Right forelimb (tissue), 1 donor: ENCODE results near the gene C14orf180.
"Not testable (repeated sequence)": the region's sequence is repeated elsewhere in the genome, so short reads cannot be mapped to it uniquely, and the experiment has no call there.

Experiments
- DNase-seq: peaks from one replicate; pipeline ENCODE4 v3.0.0-alpha.2; 2018

C14orf180 gene

GRCh38 chr14:104633276-104634137 lies 53.9 kb downstream of the C14orf180 start:
- DNase-seq = no peak

DNA sequence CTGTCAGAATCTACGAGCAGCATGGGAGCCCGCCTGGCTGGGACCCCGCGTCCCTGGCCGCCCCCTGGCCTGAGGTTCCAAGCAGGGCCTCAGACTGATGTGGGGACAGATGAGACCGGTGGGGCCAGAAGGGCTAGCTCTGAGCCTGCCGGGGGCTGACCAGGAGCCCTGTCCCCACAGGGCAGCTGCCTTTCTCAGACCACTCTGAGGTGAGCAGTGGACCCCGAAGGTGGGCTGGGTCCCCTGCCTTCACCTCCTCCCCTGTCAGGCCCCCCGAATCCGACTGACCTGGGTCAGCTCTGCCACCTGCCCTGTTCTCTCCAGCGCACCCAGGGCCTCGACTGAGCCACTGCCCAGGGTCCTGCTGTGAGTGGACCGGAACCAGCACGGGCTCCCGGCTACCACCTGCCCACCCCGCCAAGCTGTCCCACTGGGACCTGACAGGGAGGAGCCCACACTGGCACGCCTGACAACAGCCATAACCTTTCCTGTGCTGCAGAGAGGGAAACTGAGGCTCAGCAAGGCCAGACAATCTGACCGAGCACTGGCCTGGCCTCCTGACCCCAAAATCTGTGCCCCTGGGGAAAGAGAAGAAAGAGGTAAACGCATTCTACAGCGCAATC lies 54.7 kb downstream of the C14orf180 start:
- no peak for DNase-seq

- DNase-seq = no peak
Observed at GRCh38 chr14:104634886-104635570, 55.5 kb downstream of the C14orf180 start.

DNA sequence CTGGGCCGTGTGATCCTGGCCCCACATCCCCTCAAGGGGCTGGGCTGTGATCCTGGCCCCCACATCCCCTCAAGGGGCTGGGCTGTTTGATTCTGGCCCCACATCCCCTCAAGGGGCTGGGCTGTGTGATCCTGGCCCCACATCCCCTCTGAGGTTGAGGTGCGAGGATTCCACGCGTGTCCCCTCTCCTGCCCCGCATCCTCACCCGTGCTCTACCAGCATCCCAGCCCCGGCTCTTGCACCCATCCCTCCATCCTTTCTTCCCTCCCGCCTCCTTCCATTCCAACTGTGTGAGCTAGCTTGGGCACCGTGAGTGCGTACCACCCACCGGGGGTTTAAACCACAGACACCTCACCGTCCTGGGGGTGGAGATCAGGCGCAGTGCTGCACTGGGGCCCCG lies 56.2 kb downstream of the C14orf180 start:
- no peak for DNase-seq

DNA sequence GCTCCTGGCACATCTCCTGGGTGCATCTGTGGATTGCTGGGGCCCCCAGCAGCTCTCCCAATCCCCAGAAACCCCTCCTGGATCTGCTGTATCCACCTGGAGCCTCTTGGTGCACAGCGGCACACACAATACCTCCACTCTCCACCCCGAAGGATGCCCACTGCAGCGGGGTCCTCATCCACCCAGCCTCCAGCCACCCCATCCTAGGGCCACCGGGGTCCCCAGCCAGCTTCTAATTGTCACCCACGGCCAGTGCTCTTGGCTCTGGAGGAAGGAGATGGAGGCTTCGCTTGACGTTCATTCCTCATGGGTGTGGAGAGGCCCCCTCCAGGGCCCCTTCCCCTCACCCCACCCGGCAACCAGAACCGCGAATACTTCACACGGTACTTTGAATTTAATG lies 56.6 kb downstream of the C14orf180 start:
- DNase-seq = no peak

DNA sequence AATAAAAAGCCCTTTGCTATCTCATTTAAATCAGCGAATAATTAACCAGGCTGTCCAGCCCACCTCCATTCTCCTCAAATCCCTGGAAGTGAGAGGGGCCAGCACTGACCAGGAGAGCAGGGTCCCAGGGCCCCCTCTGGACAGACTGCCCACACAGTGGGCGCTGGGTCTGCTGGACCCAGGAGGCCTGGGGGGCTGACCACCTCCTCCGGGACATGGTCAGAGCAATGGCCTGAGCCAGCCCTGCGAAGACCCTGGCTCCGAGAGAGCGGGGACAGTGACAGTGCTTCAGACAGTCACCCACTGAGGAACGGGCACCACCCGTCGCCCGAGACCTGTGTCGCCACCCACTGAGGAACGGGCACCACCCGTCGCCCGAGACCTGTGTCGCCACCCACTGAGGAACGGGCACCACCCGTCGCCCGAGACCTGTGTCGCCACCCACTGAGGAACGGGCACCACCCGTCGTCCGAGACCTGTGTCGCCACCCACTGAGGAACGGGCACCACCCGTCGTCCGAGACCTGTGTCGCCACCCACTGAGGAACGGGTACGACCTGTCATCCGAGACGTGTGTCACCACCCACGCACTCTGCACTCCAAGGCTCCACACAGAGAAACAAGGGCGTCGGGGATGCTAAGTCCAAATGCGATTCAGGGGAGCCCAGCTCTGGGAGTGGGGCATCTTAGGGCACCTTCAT lies 57.4 kb downstream of the C14orf180 start:
- DNase-seq = not testable (repeated sequence)

- DNase-seq = no peak
Observed at GRCh38 chr14:104637546-104638003, 58.0 kb downstream of the C14orf180 start.

DNA sequence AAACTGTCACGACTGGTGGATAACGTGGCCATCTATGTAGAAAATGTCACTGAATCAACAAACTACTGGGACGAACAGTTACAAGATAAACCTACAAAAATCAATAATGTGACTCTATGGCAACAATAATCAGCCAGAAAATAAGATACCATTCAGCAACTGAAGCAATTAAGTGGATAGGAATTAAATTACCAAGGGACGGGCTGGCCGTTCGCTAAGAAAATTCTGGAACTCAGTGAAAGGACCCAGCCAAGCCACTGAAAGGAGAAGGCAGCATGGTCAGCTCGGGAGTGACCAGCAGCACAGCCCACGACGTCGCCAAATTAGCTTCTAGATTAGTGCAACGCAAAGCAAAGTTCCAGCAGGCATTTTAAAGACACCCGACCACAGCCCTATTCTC lies 58.6 kb downstream of the C14orf180 start:
- DNase-seq = no peak

DNA sequence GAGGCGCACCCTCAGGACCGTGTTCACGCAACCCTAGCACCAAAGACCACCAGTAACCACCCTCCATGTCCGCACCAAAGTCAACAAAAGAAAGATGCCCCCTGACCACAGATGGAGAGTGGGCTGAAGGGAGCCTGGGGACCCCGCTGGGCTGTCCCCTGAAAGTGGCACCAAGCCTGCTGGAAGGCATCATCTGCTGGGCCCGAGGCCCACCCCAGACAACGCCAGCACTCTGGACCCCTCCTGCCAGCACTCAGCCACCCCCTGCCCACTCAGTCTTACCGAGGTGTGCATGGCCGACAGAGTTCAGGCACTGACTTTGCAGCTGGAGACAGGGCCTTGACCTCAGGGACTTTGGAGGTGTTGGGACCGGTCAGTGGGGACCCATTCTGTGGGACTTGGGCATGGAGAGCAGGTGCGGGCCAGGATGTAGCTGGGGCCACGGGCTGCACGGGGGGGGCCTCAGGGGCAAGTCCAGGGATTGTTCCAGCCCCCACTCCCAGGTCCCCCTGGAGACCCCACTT lies 59.4 kb downstream of the C14orf180 start:
- DNase-seq = no peak

GRCh38 chr14:104639471-104639870 lies 59.9 kb downstream of the C14orf180 start:
- DNase-seq = no peak
